LHCN-M2 (cell line): ENCODE data around the gene DCST2. TPM values are rescaled to one million over a fixed set of nuclear protein-coding genes. Genes with fewer than 3 reads are reported as not detected.

Experiments
- DNase-seq: peaks from one replicate; pipeline ENCODE4 v3.0.0-alpha.2; 2012; ENCODE audit warnings: low read depth
- total RNA-seq: library from RNA; depleted of rRNA; stranded (reverse); fragments of >200 nt; gene quantifications from 2 replicates; pipeline ENCODE4 v1.2.3, GENCODE V29; 2014; rRNA removed

Gene DCST2
- total RNA-seq, 1 experiment from 2014 or later: 0.11 TPM

DNA sequence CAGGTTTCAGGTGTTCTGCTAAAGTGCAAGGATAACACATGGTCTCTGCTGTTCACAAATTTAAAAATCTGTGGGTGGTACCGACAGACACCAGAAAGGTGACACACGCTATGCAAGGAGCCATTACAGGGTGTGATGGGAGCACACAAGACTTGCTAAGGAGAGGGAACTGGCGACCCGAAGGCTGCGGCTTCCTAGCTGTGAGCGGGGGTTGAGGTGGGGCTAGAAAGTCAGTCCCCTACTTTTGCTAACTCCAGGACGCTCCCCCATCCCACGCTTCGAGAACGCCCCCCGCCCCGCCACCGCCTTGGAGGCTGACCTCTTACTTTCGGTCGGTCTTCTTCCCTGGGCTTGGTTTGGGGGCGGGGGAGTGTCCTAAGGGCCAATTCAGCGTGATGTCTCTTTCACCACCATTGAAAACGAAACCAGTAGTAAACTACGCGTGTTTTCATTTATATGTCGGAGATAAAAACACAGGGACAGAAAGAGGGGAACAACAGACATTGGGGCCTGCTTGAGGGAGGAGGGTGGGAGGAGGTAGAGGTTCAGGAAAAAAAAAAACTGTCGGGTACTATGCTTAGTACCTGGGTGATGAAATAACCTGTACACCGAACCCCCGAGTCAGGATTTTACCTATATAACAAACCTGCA lies 58.0 kb downstream of the DCST2 start:
- DNase-seq: peak; percentile 57

DNA sequence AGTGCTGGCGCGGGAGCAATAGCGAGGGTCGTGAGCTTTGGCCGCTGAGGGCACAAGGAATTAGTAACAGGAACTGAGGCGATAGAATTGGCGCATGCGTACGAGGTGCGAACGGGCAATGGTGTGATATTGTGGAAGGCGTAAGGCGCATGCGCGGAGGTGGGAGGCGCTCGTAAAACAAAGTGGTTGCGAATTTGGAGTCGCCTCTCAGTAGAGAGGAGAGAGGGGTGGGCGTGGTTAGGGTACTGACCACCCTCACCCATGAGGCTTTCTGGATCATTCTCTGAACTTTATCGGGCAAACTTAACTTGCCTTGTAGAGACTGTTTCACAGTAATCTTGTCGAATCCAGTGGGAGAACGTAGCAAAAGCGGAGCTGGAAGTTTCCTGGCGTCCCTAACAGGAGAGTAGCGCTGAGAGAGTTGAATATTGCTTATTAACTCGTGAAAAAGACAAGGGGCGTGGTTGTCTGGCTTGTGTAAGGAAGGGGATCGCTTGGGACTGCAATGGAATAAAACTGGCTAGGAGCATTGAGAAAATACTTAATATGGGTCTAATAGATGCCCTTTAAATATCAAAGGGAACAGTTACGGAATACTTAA lies 58.7 kb downstream of the DCST2 start:
- DNase-seq: peak; percentile 95

- peak; percentile 100 for DNase-seq
Observed at GRCh38 chr1:154974102-154974807, 59.3 kb downstream of the DCST2 start, which contains the start of gene CKS1B. Gene CKS1B (plus strand): TSS chr1:154974681. CDS start chr1:154974746, 65 bp downstream.

DNA sequence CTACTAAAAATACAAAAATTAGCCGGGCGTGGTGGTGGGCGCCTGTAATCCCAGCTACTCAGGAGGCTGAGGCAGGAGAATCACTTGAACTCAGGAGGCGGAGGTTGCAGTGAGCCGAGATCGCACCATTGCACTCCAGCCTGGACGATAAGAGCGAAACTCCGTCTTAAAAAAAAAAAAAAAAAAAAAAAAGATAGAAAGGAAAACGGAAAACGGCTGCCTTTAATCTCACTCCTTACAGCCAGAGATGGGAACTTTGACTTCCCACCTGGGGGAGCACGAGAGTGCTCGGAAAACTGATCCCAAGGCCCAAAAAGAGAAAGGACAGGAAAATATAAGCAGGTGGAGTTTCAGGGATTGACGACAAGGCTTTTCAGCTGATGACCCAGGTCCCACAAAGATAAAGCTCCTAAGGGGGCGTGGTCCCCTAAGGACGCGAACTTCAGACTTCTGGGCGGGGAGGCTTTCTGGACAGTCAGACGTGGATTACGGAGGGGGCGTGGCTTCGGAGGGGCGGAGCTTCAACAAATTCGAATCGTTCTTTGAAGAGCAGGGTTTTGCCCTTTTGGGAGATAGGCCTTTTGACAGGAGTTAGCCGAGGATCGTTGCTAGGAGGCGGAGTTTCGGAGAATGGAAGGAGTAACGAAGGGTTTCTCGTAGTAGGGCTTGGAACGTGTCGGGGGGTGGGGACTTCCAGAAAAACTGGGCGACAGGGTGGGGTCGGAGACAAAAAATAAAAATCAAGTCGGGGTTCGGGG lies 60.1 kb downstream of the DCST2 start:
- DNase-seq: peak; percentile 98

GRCh38 chr1:154972517-154973343 lies 60.9 kb downstream of the DCST2 start:
- peak; percentile 95 for DNase-seq

GRCh38 chr1:154972213-154972516 lies 61.4 kb downstream of the DCST2 start:
- no peak for DNase-seq

DNA sequence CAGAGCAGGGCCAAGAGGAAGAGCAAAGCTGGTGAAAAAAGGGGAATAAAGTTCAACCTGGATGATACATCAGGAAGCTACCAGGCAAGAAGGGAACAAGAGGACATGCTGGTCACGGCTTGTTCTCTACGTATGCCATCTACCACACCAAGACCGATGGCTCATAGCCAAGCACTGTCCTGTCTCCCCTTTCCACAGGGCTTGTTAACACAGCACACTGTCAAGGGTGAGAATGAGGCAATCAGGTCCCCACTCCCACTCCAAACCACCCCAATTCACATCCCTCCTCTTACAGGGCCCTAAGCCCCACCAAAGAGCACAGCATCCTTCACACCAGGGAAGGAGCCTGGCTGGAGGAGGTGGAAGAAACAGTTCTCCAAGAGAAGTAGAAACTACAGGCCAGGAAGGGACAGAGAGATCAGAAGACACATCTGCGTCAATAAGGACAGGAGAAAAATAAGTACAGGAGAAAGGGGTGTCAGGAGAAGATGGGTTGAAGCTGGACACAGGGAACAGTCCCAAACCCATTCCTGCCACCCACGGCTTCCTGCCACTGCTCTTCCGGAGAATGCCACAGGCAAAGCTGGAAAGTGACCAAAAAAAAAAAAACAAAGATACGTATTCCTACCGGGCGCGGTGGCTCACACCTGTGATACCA lies 62.1 kb downstream of the DCST2 start:
- no peak for DNase-seq

GRCh38 chr1:154970631-154971340 lies 62.8 kb downstream of the DCST2 start, which contains the start of gene SHC1:
Gene SHC1 (minus strand): TSS chr1:154970747. CDS start chr1:154970526, 221 bp downstream.
- DNase-seq: peak; percentile 94

DNA sequence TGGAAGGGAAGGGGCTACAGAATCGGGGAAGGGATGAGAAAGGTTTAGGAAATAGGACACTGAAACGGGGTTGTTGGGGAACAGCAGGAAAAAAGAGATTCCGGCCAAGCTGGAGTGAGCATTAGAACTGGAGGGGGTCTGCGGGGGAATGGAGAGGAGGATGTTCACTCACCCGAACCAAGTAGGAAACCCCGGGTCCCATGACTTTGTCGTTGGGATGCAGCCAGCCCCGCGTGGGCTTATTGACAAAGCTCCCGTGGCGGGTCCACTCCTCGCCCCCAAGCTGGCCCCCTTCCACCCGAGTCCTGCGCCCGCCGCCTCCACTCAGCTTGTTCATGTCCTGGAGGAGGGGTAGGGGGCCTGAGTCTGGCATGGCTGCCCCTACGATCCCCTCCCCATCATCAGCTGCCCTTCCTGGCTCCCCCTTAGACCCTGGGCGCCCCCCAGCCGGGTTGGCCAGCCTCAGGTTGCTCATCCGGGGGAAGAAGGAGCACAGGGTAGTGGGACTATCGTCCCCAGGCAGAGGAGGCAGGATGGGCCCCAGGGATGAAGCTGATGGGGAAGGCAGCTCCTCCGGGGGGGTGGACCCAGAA lies 63.6 kb downstream of the DCST2 start:
- DNase-seq: no peak

- no peak for DNase-seq
Observed at GRCh38 chr1:154969246-154969645, 64.3 kb downstream of the DCST2 start.

DNA sequence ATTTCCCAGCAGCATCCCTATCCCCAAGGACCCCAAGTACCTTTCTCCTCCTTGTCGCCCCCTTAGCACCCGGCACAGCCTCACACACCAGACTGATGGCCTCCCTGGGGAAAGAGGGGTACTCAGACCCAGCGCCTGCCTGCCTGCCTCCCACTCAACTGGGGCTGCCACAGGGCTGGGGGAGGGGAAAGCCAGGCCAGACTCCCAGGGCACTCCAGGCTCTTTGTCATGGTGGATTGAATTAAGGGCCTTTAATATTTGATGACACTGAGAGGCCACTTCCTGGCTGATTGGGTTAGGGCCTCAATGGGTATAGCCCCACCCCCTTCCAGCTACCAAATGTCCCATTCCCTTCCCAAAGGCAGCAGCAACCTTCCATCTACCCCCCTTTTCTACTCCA lies 64.8 kb downstream of the DCST2 start:
- no peak for DNase-seq

Other genes with a start within 250 kb of the DCST2 start
- gene KCNN3, start 163.5 kb downstream of the DCST2 start, total RNA-seq: 0.38 and 2.8 TPM in 2 replicates
- gene PMVK, start 97.1 kb downstream of the DCST2 start, total RNA-seq: 8.0 and 9.1 TPM in 2 replicates
- gene PBXIP1, start 77.7 kb downstream of the DCST2 start, total RNA-seq: 94.5 and 141 TPM in 2 replicates
- 21.6 and 24.5 TPM in 2 replicates for gene PYGO2, start 72.0 kb downstream of the DCST2 start, total RNA-seq
- 325 and 337 TPM in 2 replicates for gene SHC1, start 63.0 kb downstream of the DCST2 start, total RNA-seq
- 164 and 175 TPM in 2 replicates for gene CKS1B, start 59.1 kb downstream of the DCST2 start, total RNA-seq
- gene FLAD1, start 50.4 kb downstream of the DCST2 start, total RNA-seq: 30.9 and 41.3 TPM in 2 replicates
- gene LENEP, start 40.2 kb downstream of the DCST2 start, total RNA-seq: not detected in 2 replicates
- gene ZBTB7B, start 31.0 kb downstream of the DCST2 start, total RNA-seq: 18.9 and 19.5 TPM in 2 replicates
- not detected in 2 replicates for gene DCST1, start within 50 bp of the DCST2 start, total RNA-seq
- gene ADAM15, start 17.5 kb upstream of the DCST2 start, total RNA-seq: 82.4 and 86.7 TPM in 2 replicates
- 8.0 and 8.7 TPM in 2 replicates for gene EFNA4, start 30.0 kb upstream of the DCST2 start, total RNA-seq
- 1.7 and 2.1 TPM in 2 replicates for gene EFNA3, start 45.1 kb upstream of the DCST2 start, total RNA-seq
- gene EFNA1, start 94.1 kb upstream of the DCST2 start, total RNA-seq: 0.23 TPM in 1 of 2 replicates, not detected in the other
- gene SLC50A1, start 102.1 kb upstream of the DCST2 start, total RNA-seq: 24.7 and 31.8 TPM in 2 replicates
- 86.9 and 101 TPM in 2 replicates for gene DPM3, start 106.8 kb upstream of the DCST2 start, total RNA-seq
- 95.3 and 96.7 TPM in 2 replicates for gene KRTCAP2, start 139.5 kb upstream of the DCST2 start, total RNA-seq
- 3.1 and 3.3 TPM in 2 replicates for gene TRIM46, start 140.1 kb upstream of the DCST2 start, total RNA-seq
- 17.4 and 26.4 TPM in 2 replicates for gene THBS3, start 174.1 kb upstream of the DCST2 start, total RNA-seq
- gene MTX1, start 174.9 kb upstream of the DCST2 start, total RNA-seq: 47.6 and 49.1 TPM in 2 replicates
- 7.8 and 15.6 TPM in 2 replicates for gene ENTREP3, start 221.7 kb upstream of the DCST2 start, total RNA-seq
- 83.7 and 101 TPM in 2 replicates for gene SCAMP3, start 228.6 kb upstream of the DCST2 start, total RNA-seq
- gene CLK2, start 239.7 kb upstream of the DCST2 start, total RNA-seq: 23.7 and 26.9 TPM in 2 replicates
- gene HCN3, start 243.7 kb upstream of the DCST2 start, total RNA-seq: 1.8 and 2.1 TPM in 2 replicates